ENCODE measurements around the gene CD40.

GRCh38 chr20:46122516-46123481 is 4.7 kb downstream of the CD40 start:
- TF ChIP-seq, protein P1, sequence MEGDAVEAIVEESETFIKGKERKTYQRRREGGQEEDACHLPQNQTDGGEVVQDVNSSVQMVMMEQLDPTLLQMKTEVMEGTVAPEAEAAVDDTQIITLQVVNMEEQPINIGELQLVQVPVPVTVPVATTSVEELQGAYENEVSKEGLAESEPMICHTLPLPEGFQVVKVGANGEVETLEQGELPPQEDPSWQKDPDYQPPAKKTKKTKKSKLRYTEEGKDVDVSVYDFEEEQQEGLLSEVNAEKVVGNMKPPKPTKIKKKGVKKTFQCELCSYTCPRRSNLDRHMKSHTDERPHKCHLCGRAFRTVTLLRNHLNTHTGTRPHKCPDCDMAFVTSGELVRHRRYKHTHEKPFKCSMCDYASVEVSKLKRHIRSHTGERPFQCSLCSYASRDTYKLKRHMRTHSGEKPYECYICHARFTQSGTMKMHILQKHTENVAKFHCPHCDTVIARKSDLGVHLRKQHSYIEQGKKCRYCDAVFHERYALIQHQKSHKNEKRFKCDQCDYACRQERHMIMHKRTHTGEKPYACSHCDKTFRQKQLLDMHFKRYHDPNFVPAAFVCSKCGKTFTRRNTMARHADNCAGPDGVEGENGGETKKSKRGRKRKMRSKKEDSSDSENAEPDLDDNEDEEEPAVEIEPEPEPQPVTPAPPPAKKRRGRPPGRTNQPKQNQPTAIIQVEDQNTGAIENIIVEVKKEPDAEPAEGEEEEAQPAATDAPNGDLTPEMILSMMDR (IDR thresholded peaks at IDR 0.05) = no peak
- TF ChIP-seq POLR2A (IDR thresholded peaks at IDR 0.05) = no peak
